Thyroid gland (tissue), 4 donors: Measurements from ENCODE around the gene ARMC7. TPM values are rescaled to one million over a fixed set of nuclear protein-coding genes. Genes with fewer than 3 reads are reported as not detected.
A peak's percentile ranks its signal among the peaks of the same experiment; 100 is the strongest.

Experiments
- DNase-seq, 2 donors: peaks; one replicate each; pipeline ENCODE4 v3.0.0-alpha.2; 2019
- H3K27ac ChIP-seq, 3 donors: fragments of 200-600 bp; sonication (generic); 1 replicate in 2 of 3; 2 replicates in 1 of 3; pipeline ENCODE4 v1.5.1; 2016 to 2019; ENCODE audit warnings: mild to moderate bottlenecking in 1 of 3, moderate library complexity in 1 of 3
- H3K27me3 ChIP-seq: fragments of 200-600 bp; sonication (generic); one replicate; pipeline ENCODE4 v1.5.1; 2019
- H3K36me3 ChIP-seq, 2 donors: fragments of 200-600 bp; sonication (generic); one replicate each; pipeline ENCODE4 v1.5.1; 2016 to 2019
- H3K4me1 ChIP-seq, 2 donors: fragments of 200-600 bp; sonication (generic); one replicate each; pipeline ENCODE4 v1.5.1; 2017 to 2019
- H3K4me3 ChIP-seq, 3 donors: fragments of 200-600 bp; sonication (generic); replicated peaks in 1 of 3; 1 replicate in 2 of 3; 2 replicates in 1 of 3; pipeline ENCODE4 v1.5.1; 2016; ENCODE audit warnings: mild to moderate bottlenecking in 1 of 3
- H3K9me3 ChIP-seq: fragments of 200-600 bp; sonication (generic); one replicate; pipeline ENCODE4 v1.5.1; 2017
- POLR2A ChIP-seq, 2 donors: fragments of 450-650 bp; IDR thresholded peaks; one replicate each; pipeline ENCODE4 v1.6.1; 2017; ENCODE audit warnings: antibody characterized with exemption in 2 of 2, mild to moderate bottlenecking in 2 of 2, moderate library complexity in 1 of 2
- WGBS, 2 donors: methylation state at CpG; one replicate each; pipeline ENCODE4 v1.1.5; 2017; 5-methylcytosine and 5-hydroxymethylcytosine counted together
- intact Hi-C: fragments of 100-400 bp; cut with DNase I; formaldehyde crosslinking; loops from one replicate; pipeline ENCODE4 v1.15.1; 2023
- total RNA-seq, 4 donors: library from RNA; depleted of rRNA; stranded (reverse); fragments of >200 nt; gene quantifications; one replicate each; pipeline ENCODE4 v1.2.3, GENCODE V29; 2016
- TF ChIP-seq, protein P1 (sequence below), 6 experiments: fragments of 200-600 bp in 3 of 6; fragments of 450-650 bp in 3 of 6; sonication (generic) in 3 of 6; IDR thresholded peaks; one replicate each; pipeline ENCODE4 v1.5.1; 2016 to 2019; ENCODE audit warnings: antibody characterized with exemption in 6 of 6, mild to moderate bottlenecking in 2 of 6, inconsistent platforms in 1 of 6, moderate library complexity in 1 of 6

The ARMC7 gene
- total RNA-seq, 4 donors from 2014 or later, result 8.7 to 13.1 (median 10.5) TPM

DNA sequence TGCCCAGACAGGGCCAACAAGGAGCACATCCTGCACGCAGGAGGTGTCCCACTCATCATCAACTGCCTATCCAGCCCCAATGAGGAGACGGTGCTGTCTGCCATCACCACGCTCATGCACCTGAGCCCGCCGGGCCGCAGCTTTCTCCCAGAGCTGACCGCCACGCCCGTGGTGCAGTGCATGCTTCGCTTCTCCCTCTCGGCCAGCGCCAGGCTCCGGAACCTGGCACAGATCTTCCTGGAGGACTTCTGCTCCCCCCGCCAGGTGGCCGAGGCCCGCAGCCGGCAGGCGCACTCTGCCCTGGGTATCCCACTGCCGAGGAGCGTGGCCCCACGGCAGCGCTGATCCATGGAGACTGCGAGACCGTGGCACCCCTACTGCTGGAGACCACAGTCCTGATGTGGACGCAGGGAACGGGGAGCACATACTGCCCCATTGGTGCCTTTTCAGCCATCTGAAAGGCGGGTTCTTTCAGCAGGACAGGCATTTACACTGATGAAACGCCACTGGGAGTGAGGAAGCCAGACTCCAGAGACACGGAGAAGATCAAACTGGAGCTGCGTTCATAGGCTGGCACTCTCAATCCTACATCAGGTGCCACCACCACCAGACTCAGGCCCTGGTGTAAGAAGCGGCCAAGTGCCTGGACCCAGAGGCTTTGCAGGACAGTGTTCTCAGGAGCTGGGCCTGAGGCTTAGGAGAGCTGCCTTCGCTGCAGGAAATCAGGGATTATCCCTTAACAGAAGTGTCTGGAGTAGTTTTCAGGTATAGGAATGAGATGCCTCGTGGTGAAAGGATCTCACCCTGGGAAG, 19.1 kb downstream of the ARMC7 start:
- no peak overlapping the region for H3K4me3 ChIP-seq
- no peak overlapping the region for H3K27ac ChIP-seq
- peaks cover 6 to 28% of the 10 kb centered on the region in 2 donors for H3K4me1 ChIP-seq
- H3K36me3 ChIP-seq, result peaks cover 0 to 5% of the 10 kb centered on the region in 2 donors
- intact Hi-C loops, result no loop called here
- H3K9me3 ChIP-seq, result no peaks in the 10 kb centered on the region
- H3K27me3 ChIP-seq, result no peaks in the 10 kb centered on the region
- TF ChIP-seq, protein P1, sequence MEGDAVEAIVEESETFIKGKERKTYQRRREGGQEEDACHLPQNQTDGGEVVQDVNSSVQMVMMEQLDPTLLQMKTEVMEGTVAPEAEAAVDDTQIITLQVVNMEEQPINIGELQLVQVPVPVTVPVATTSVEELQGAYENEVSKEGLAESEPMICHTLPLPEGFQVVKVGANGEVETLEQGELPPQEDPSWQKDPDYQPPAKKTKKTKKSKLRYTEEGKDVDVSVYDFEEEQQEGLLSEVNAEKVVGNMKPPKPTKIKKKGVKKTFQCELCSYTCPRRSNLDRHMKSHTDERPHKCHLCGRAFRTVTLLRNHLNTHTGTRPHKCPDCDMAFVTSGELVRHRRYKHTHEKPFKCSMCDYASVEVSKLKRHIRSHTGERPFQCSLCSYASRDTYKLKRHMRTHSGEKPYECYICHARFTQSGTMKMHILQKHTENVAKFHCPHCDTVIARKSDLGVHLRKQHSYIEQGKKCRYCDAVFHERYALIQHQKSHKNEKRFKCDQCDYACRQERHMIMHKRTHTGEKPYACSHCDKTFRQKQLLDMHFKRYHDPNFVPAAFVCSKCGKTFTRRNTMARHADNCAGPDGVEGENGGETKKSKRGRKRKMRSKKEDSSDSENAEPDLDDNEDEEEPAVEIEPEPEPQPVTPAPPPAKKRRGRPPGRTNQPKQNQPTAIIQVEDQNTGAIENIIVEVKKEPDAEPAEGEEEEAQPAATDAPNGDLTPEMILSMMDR (IDR thresholded peaks at IDR 0.05), result no peak
- no peak for TF ChIP-seq POLR2A (IDR thresholded peaks at IDR 0.05)
- WGBS, 2 donors, result 92 to 93% methylated on average over 20 to 30 of the region's 33 CpGs
- DNase-seq, result no peak

DNA sequence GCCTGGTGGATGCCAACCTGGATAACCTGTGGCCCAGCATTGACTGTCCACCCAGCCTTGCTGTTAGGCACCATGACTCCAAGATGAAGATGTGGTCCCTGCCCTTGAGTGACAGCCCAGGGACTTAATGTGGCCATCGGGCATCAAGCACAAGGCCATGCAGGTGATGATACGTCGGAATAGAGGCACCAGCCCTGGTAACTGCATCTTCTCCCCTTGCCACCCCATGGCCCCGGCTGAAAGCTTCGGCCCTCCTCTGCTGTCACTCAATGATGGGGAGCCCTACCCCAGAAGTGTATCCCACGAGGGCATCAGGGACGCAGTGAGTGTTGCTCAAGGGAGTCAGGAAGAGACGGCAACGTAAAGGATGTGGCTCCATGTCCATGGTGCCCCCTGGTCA, 19.8 kb downstream of the ARMC7 start:
- TF ChIP-seq, protein P1 (IDR thresholded peaks at IDR 0.05), result no peak
- TF ChIP-seq POLR2A (IDR thresholded peaks at IDR 0.05), result no peak
- no peaks in the 10 kb centered on the region for H3K9me3 ChIP-seq
- H3K27me3 ChIP-seq, result no peaks in the 10 kb centered on the region
- 89 to 95% methylated on average over 8 to 9 of the region's 9 CpGs for WGBS, 2 donors
- no peak overlapping the region for H3K27ac ChIP-seq
- H3K36me3 ChIP-seq, result peaks cover 0 to 5% of the 10 kb centered on the region in 2 donors
- DNase-seq, result no peak
- H3K4me1 ChIP-seq, result peaks cover 6 to 21% of the 10 kb centered on the region in 2 donors
- intact Hi-C loops, result no loop called here
- no peak overlapping the region for H3K4me3 ChIP-seq

- no peak for DNase-seq
- peaks cover 6 to 15% of the 10 kb centered on the region in 2 donors for H3K4me1 ChIP-seq
- H3K9me3 ChIP-seq, result no peaks in the 10 kb centered on the region
- intact Hi-C loops, result no loop called here
- no peak overlapping the region for H3K4me3 ChIP-seq
- peaks cover 0 to 5% of the 10 kb centered on the region in 2 donors for H3K36me3 ChIP-seq
- WGBS, 2 donors, result 79 to 85% methylated on average over 24 of the region's 24 CpGs
- H3K27ac ChIP-seq, result peak overlapping the region in 1 of 3 donors; percentile 73
- TF ChIP-seq POLR2A (IDR thresholded peaks at IDR 0.05), result no peak
- TF ChIP-seq, protein P1 (IDR thresholded peaks at IDR 0.05), result no peak
- H3K27me3 ChIP-seq, result no peaks in the 10 kb centered on the region
Observed at GRCh38 chr17:75130059-75130631, 20.4 kb downstream of the ARMC7 start.

GRCh38 chr17:75130632-75131277, 21.0 kb downstream of the ARMC7 start:
- no peaks in the 10 kb centered on the region for H3K9me3 ChIP-seq
- DNase-seq, result peak; percentile 51 to 62
- H3K4me1 ChIP-seq, result peaks cover 6 to 15% of the 10 kb centered on the region in 2 donors
- peak overlapping the region; percentile 73 to 86 (median 76) for H3K27ac ChIP-seq
- TF ChIP-seq, protein P1 (IDR thresholded peaks at IDR 0.05), result peak in 5 of 6 experiments; percentile 11 to 47 (median 39)
- TF ChIP-seq POLR2A (IDR thresholded peaks at IDR 0.05), result no peak
- intact Hi-C loops, result no loop called here
- 14 to 22% methylated on average over 8 to 28 of the region's 29 CpGs for WGBS, 2 donors
- H3K4me3 ChIP-seq, result peak overlapping the region; percentile 41 to 62 (median 45)
- H3K27me3 ChIP-seq, result no peaks in the 10 kb centered on the region
- peaks cover 0 to 5% of the 10 kb centered on the region in 2 donors for H3K36me3 ChIP-seq
